BLaER1 (cell line): ENCODE results near the gene SYT17.

ENCODE experiments used
- H3K27ac ChIP-seq: shearing (Covaris generic); formaldehyde crosslinking; 2 replicates; pipeline ENCODE4 v1.8.1; 2022
- H3K27me3 ChIP-seq: shearing (Covaris generic); formaldehyde crosslinking; 2 replicates; pipeline ENCODE4 v1.8.1; 2022
- H3K36me3 ChIP-seq: shearing (Covaris generic); formaldehyde crosslinking; 2 replicates; pipeline ENCODE4 v1.8.1; 2022
- H3K4me1 ChIP-seq: shearing (Covaris generic); formaldehyde crosslinking; 2 replicates; pipeline ENCODE4 v1.8.1; 2022
- H3K4me2 ChIP-seq: shearing (Covaris generic); formaldehyde crosslinking; 2 replicates; pipeline ENCODE4 v1.8.1; 2022
- H3K4me3 ChIP-seq: shearing (Covaris generic); formaldehyde crosslinking; 2 replicates; pipeline ENCODE4 v1.8.1; 2022
- H3K9ac ChIP-seq: shearing (Covaris generic); formaldehyde crosslinking; 2 replicates; pipeline ENCODE4 v1.8.1; 2022
- H3K9me3 ChIP-seq: shearing (Covaris generic); formaldehyde crosslinking; 2 replicates; pipeline ENCODE4 v1.8.1; 2022
- H4K20me1 ChIP-seq: shearing (Covaris generic); formaldehyde crosslinking; 2 replicates; pipeline ENCODE4 v1.8.1; 2022
- Cebpa-rat ChIP-seq: shearing (Covaris generic); IDR thresholded peaks from 2 replicates; pipeline ENCODE4 v1.8.1; 2022

SYT17 gene

DNA sequence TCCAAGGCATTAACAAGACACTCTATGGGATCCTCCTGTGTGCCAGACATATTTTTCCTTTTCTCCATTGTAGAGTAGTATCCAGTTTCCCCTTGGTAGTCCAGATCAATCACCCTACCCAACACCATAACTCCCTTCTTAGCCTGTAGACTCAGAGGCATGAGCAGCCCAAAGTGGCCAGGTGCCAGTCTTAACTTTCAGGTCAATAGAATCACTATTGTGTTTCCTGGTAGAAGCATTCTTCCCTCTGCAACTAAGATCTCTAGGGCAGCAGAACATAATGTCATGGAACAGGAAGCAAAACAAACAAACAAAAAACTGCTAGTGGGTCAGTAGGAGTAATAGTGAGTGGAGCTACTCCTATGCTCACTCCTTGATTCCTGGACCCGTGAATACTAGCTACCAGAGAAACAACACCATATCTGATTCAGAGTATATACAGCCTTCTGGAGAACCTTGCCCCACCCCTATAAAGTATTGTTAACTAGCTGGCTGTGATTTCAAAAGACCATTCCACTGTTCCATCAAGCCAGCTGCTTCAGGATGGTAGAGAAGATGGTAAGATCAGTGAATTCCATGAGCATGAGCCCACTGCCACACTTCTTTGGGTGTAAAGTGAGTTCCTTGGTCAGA is 106.2 kb downstream of the SYT17 start:
- no peaks in the 10 kb centered on the region for H4K20me1 ChIP-seq
- no peaks in the 10 kb centered on the region for H3K4me1 ChIP-seq
- H3K9me3 ChIP-seq: no peaks in the 10 kb centered on the region
- no peaks in the 10 kb centered on the region for H3K27me3 ChIP-seq
- no peak overlapping the region for H3K27ac ChIP-seq
- H3K36me3 ChIP-seq: no peaks in the 10 kb centered on the region
- H3K9ac ChIP-seq: no peak overlapping the region
- H3K4me2 ChIP-seq: no peak overlapping the region
- no peak for TF ChIP-seq Cebpa-rat
- no peak overlapping the region for H3K4me3 ChIP-seq

DNA sequence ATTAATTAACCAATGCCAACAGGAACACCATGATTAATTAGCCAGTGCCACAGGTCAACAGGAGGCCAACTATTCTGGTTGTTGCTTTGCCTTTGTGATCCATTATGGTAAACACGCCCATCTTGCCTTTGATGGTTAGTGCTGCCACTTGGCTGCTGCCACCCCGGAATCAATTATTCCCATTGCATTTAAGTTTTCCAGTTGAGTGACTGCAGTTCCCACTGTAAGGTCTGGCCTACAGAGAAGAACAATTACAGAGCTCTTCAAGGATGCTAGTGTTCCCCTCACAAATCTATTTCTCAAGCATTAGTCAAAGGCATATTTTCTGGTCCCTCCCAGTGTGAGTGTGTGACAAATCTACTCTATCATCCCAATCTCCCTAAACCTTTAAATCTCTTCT is 110.4 kb downstream of the SYT17 start:
- H3K27me3 ChIP-seq: no peaks in the 10 kb centered on the region
- H3K27ac ChIP-seq: no peak overlapping the region
- H3K9me3 ChIP-seq: no peaks in the 10 kb centered on the region
- H3K4me3 ChIP-seq: no peak overlapping the region
- no peaks in the 10 kb centered on the region for H3K36me3 ChIP-seq
- no peak for TF ChIP-seq Cebpa-rat
- no peak overlapping the region for H3K9ac ChIP-seq
- H3K4me1 ChIP-seq: no peaks in the 10 kb centered on the region
- no peak overlapping the region for H3K4me2 ChIP-seq
- no peaks in the 10 kb centered on the region for H4K20me1 ChIP-seq

- Histone ChIP-seq H3K27me3 (no peaks in the 10 kb centered on the region), H3K4me3 (no peak overlapping the region), H3K27ac (no peak overlapping the region), H4K20me1 (no peaks in the 10 kb centered on the region), H3K4me1 (no peaks in the 10 kb centered on the region), H3K9ac (no peak overlapping the region), H3K36me3 (no peaks in the 10 kb centered on the region), H3K4me2 (no peak overlapping the region), H3K9me3 (no peaks in the 10 kb centered on the region)
- no peak for TF ChIP-seq Cebpa-rat
These were observed 113.2 kb downstream of the SYT17 start for GRCh38 chr16:19281246-19281645.

- Histone ChIP-seq H3K27ac (no peak overlapping the region), H3K4me1 (no peaks in the 10 kb centered on the region)
- TF ChIP-seq Cebpa-rat: no peak
These were observed 114.1 kb downstream of the SYT17 start for GRCh38 chr16:19282101-19282500.

DNA sequence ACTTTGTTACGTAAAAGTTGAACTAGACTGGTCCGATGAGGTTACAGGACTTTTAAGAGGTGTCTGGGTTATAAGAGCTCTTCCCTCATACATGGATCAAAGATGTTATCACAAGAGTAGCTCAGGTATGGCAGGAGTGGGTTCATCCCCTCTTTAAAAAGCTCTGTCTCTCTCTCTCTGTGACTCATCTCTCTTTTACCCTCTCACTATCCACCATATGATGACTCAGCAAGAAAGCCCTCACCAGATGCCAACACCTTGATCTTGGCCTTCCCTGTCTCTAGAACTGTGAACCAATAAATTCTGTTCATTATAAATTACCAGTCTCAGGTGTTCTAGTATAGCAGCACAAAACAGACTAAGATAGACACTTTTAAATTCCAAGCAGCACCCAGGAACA is 115.6 kb downstream of the SYT17 start:
- no peaks in the 10 kb centered on the region for H4K20me1 ChIP-seq
- no peaks in the 10 kb centered on the region for H3K4me1 ChIP-seq
- no peak overlapping the region for H3K27ac ChIP-seq
- no peak overlapping the region for H3K4me3 ChIP-seq
- H3K36me3 ChIP-seq: no peaks in the 10 kb centered on the region
- H3K27me3 ChIP-seq: no peaks in the 10 kb centered on the region
- no peaks in the 10 kb centered on the region for H3K9me3 ChIP-seq
- H3K9ac ChIP-seq: no peak overlapping the region
- no peak for TF ChIP-seq Cebpa-rat
- no peak overlapping the region for H3K4me2 ChIP-seq

More at GRCh38 chr16:19282101-19282500, 114.1 kb downstream of the SYT17 start:
- Histone ChIP-seq H4K20me1 (no peaks in the 10 kb centered on the region), H3K4me3 (no peak overlapping the region), H3K9me3 (no peaks in the 10 kb centered on the region), H3K4me2 (no peak overlapping the region), H3K9ac (no peak overlapping the region), H3K36me3 (no peaks in the 10 kb centered on the region), H3K27me3 (no peaks in the 10 kb centered on the region)

- no peaks in the 10 kb centered on the region for H3K36me3 ChIP-seq
- H3K4me3 ChIP-seq: no peak overlapping the region
- H3K4me1 ChIP-seq: no peaks in the 10 kb centered on the region
- no peak for TF ChIP-seq Cebpa-rat
- no peak overlapping the region for H3K27ac ChIP-seq
- H3K9me3 ChIP-seq: no peaks in the 10 kb centered on the region
- no peak overlapping the region for H3K4me2 ChIP-seq
- H3K9ac ChIP-seq: no peak overlapping the region
- no peaks in the 10 kb centered on the region for H3K27me3 ChIP-seq
- no peaks in the 10 kb centered on the region for H4K20me1 ChIP-seq
These were observed 116.2 kb downstream of the SYT17 start for GRCh38 chr16:19284207-19284606.

GRCh38 chr16:19285431-19285830 is 117.4 kb downstream of the SYT17 start, which contains the start of gene CLEC19A:
Gene CLEC19A (plus strand): TSS chr16:19285731. CDS start chr16:19285852, 121 bp downstream.
- H3K27me3 ChIP-seq: no peaks in the 10 kb centered on the region
- H4K20me1 ChIP-seq: no peaks in the 10 kb centered on the region
- no peaks in the 10 kb centered on the region for H3K36me3 ChIP-seq
- no peak within 1 kb of the TSS for H3K9ac ChIP-seq
- no peak for TF ChIP-seq Cebpa-rat
- H3K27ac ChIP-seq: no peak within 1 kb of the TSS
- H3K4me2 ChIP-seq: no peak within 1 kb of the TSS
- no peaks in the 10 kb centered on the region for H3K9me3 ChIP-seq
- H3K4me3 ChIP-seq: no peak within 1 kb of the TSS
- H3K4me1 ChIP-seq: 0 out of 2 replicates have a peak, but pooled peaks cover 7% of the 10 kb centered on the region

GRCh38 chr16:19286827-19287226 is 118.8 kb downstream of the SYT17 start:
- Histone ChIP-seq H3K27me3 (no peaks in the 10 kb centered on the region), H4K20me1 (no peaks in the 10 kb centered on the region), H3K27ac (no peak overlapping the region), H3K4me2 (no peak overlapping the region), H3K4me1 (0 out of 2 replicates have a peak, but pooled peaks cover 7% of the 10 kb centered on the region), H3K9ac (no peak overlapping the region), H3K4me3 (no peak overlapping the region), H3K36me3 (no peaks in the 10 kb centered on the region), H3K9me3 (no peaks in the 10 kb centered on the region)
- TF ChIP-seq Cebpa-rat: no peak

GRCh38 chr16:19287241-19287640 is 119.2 kb downstream of the SYT17 start:
- H3K27ac ChIP-seq: no peak overlapping the region

DNA sequence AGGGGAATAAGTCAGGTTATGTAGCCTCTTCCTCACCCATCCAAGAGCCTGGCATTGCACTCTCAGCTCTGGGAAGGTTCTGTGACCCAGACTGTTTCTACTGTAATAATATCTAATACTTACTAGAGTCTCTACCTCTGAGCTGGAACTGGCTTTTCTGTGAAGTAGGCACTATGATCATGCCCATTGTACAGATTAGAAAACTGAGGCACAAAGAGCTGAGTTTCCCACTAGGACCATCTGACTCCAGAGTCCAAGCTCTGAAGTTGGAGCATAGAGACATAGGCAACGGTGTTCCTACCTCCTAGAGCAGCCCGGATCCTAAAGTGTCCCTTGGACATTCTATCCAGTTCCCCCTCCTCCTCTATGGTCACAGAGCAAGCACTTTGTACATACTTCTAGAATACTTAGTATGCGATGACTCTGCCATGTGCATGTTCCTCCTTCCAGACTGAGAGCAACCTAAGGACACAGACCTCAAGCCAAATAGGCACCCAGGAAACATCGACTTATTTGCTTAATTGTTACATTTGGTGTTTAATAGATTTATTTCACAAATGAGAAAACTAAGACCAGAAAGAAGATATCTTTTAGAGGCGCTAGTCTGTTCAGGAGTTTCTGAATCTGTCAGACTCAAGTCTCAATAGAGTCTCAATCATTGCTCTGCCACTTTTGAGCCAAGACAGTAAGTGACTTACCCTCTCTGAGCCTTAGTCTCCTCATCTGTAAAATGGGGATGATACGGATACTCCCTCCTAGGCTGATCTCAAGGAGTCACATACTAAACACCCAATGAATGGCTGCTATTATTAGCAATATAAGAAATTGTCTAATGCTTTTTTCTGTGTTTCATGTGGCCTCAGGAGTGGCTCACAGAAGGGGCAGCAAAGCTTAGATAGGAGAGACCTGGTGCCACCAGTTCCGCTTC is 121.1 kb downstream of the SYT17 start:
- Histone ChIP-seq H3K4me3 (no peak overlapping the region), H4K20me1 (no peaks in the 10 kb centered on the region), H3K9ac (no peak overlapping the region), H3K4me1 (0 out of 2 replicates have a peak, but pooled peaks cover 7% of the 10 kb centered on the region), H3K27ac (no peak overlapping the region), H3K4me2 (no peak overlapping the region), H3K27me3 (no peaks in the 10 kb centered on the region), H3K9me3 (no peaks in the 10 kb centered on the region), H3K36me3 (no peaks in the 10 kb centered on the region)
- TF ChIP-seq Cebpa-rat: no peak

More at GRCh38 chr16:19287241-19287640, 119.2 kb downstream of the SYT17 start:
- no peaks in the 10 kb centered on the region for H3K27me3 ChIP-seq
- H4K20me1 ChIP-seq: no peaks in the 10 kb centered on the region
- H3K9me3 ChIP-seq: no peaks in the 10 kb centered on the region
- H3K4me3 ChIP-seq: no peak overlapping the region
- no peak for TF ChIP-seq Cebpa-rat
- no peaks in the 10 kb centered on the region for H3K36me3 ChIP-seq
- no peak overlapping the region for H3K9ac ChIP-seq
- 0 out of 2 replicates have a peak, but pooled peaks cover 7% of the 10 kb centered on the region for H3K4me1 ChIP-seq
- H3K4me2 ChIP-seq: no peak overlapping the region
